H9 (cell line): Measurements from ENCODE around the gene KRTAP20-2. TPM values are rescaled to one million over a fixed set of nuclear protein-coding genes. Genes with fewer than 3 reads are reported as not detected.

Experiments
- DNase-seq: peaks from one replicate; pipeline ENCODE4 v3.0.0-alpha.2; 2017
- H2AFZ ChIP-seq: one replicate; pipeline ENCODE4 v1.6.1; 2013; ENCODE audit warnings: mild to moderate bottlenecking, low read length, control low read depth, moderate library complexity
- H2AK5ac ChIP-seq: 2 replicates; pipeline ENCODE4 v1.6.1; 2013; ENCODE audit warnings: low read length, control low read depth, mixed read lengths; ENCODE audit not compliant: insufficient read length
- H2BK120ac ChIP-seq: one replicate; pipeline ENCODE4 v1.6.1; 2013; ENCODE audit warnings: low read depth, mild to moderate bottlenecking, low read length, control low read depth, inconsistent platforms; ENCODE audit not compliant: poor library complexity, severe bottlenecking
- H2BK12ac ChIP-seq: 2 replicates; pipeline ENCODE4 v1.6.1; 2013; ENCODE audit warnings: low read length, control low read depth, mixed read lengths, low read depth; ENCODE audit not compliant: insufficient read length
- H2BK15ac ChIP-seq: 2 replicates; pipeline ENCODE4 v1.6.1; 2013; ENCODE audit warnings: low read depth, low read length, control low read depth
- H2BK20ac ChIP-seq: one replicate; pipeline ENCODE4 v1.6.1; 2013; ENCODE audit warnings: low read depth, mild to moderate bottlenecking, low read length, control low read depth, inconsistent platforms; ENCODE audit not compliant: poor library complexity, severe bottlenecking
- H2BK5ac ChIP-seq: 2 replicates; pipeline ENCODE4 v1.6.1; 2013; ENCODE audit warnings: low read length, control low read depth, mixed read lengths; ENCODE audit not compliant: insufficient read length
- H3K14ac ChIP-seq: 2 replicates; pipeline ENCODE4 v1.6.1; 2013; ENCODE audit warnings: low read length, control low read depth; ENCODE audit not compliant: insufficient read depth
- H3K18ac ChIP-seq: 2 replicates; pipeline ENCODE4 v1.6.1; 2013; ENCODE audit warnings: low read depth, mild to moderate bottlenecking, mixed read lengths, low read length, control low read depth; ENCODE audit not compliant: insufficient read length
- H3K23ac ChIP-seq: 2 replicates; pipeline ENCODE4 v1.6.1; 2013; ENCODE audit warnings: low read length, control low read depth, mixed read lengths, low read depth; ENCODE audit not compliant: insufficient read length
- H3K23me2 ChIP-seq: 2 replicates; pipeline ENCODE4 v1.6.1; 2013; ENCODE audit warnings: low read depth, mild to moderate bottlenecking, mixed read lengths, low read length, control low read depth; ENCODE audit not compliant: insufficient read length, poor library complexity, severe bottlenecking
- H3K27ac ChIP-seq: 2 replicates; pipeline ENCODE4 v1.5.1; 2013; ENCODE audit warnings: low read length, control low read depth, mixed read lengths, low read depth; ENCODE audit not compliant: insufficient read length
- H3K27me3 ChIP-seq: 2 replicates; pipeline ENCODE4 v1.6.1; 2013; ENCODE audit warnings: low read length, control low read depth, inconsistent platforms; ENCODE audit not compliant: insufficient read depth
- H3K4ac ChIP-seq: 2 replicates; pipeline ENCODE4 v1.6.1; 2013; ENCODE audit warnings: low read depth, mild to moderate bottlenecking, control low read depth, inconsistent platforms, low read length, moderate library complexity
- H3K4me1 ChIP-seq: 2 replicates; pipeline ENCODE4 v1.6.1; 2013; ENCODE audit warnings: low read length, control low read depth, inconsistent platforms; ENCODE audit not compliant: insufficient read depth
- H3K4me2 ChIP-seq: 2 replicates; pipeline ENCODE4 v1.6.1; 2013; ENCODE audit warnings: low read length, control low read depth, mixed read lengths; ENCODE audit not compliant: insufficient read length, insufficient read depth
- H3K56ac ChIP-seq: 2 replicates; pipeline ENCODE4 v1.6.1; 2013; ENCODE audit warnings: low read depth, mild to moderate bottlenecking, mixed read lengths, low read length, control low read depth; ENCODE audit not compliant: insufficient read length
- H3K79me1 ChIP-seq: 2 replicates; pipeline ENCODE4 v1.6.1; 2013; ENCODE audit warnings: low read depth, mild to moderate bottlenecking, moderate library complexity, low read length, control low read depth, inconsistent platforms; ENCODE audit not compliant: insufficient read depth, poor library complexity, severe bottlenecking
- H3K79me2 ChIP-seq: 2 replicates; pipeline ENCODE4 v1.6.1; 2013; ENCODE audit warnings: low read length, control low read depth, inconsistent platforms; ENCODE audit not compliant: insufficient read depth
- H3K9ac ChIP-seq: 2 replicates; pipeline ENCODE4 v1.6.1; 2013; ENCODE audit warnings: low read length, control low read depth, mixed read lengths; ENCODE audit not compliant: insufficient read length; ENCODE audit errors: extremely low read depth
- H3K9me3 ChIP-seq: one replicate; pipeline ENCODE4 v1.6.1; 2013; ENCODE audit warnings: low read depth, low read length, inconsistent platforms; ENCODE audit not compliant: control insufficient read depth
- H3T11ph ChIP-seq: one replicate; pipeline ENCODE4 v1.6.1; 2013; ENCODE audit warnings: mild to moderate bottlenecking, low read length, control low read depth, inconsistent platforms
- H4K20me1 ChIP-seq: one replicate; pipeline ENCODE4 v1.6.1; 2013; ENCODE audit not compliant: control insufficient read depth, insufficient read length, insufficient read depth
- H4K5ac ChIP-seq: 2 replicates; pipeline ENCODE4 v1.6.1; 2013; ENCODE audit warnings: low read depth, mild to moderate bottlenecking, mixed read lengths, low read length, control low read depth; ENCODE audit not compliant: insufficient read length
- H4K8ac ChIP-seq: replicated peaks from 2 replicates; pipeline ENCODE4 v1.6.1; 2013; ENCODE audit warnings: low read length, control low read depth, mixed read lengths, low read depth; ENCODE audit not compliant: insufficient read length
- H4K91ac ChIP-seq: 2 replicates; pipeline ENCODE4 v1.6.1; 2013; ENCODE audit warnings: low read depth, mild to moderate bottlenecking, moderate library complexity, mixed read lengths, low read length, control low read depth; ENCODE audit not compliant: insufficient read length
- H3K27ac Mint-ChIP-seq, 3 experiments: 2 replicates in 2 of 3; 3 replicates in 1 of 3; pipeline ENCODE4 v1.8.0; 2020 to 2021; ENCODE audit warnings: mixed read lengths in 3 of 3, mild to moderate bottlenecking in 1 of 3, moderate library complexity in 1 of 3
- H3K27me3 Mint-ChIP-seq: 2 replicates; pipeline ENCODE4 v1.8.0; 2021; ENCODE audit warnings: low read depth, mild to moderate bottlenecking, moderate library complexity, mixed read lengths
- H3K36me3 Mint-ChIP-seq, 3 experiments: 2 replicates in 2 of 3; 3 replicates in 1 of 3; pipeline ENCODE4 v1.8.0; 2020 to 2021; ENCODE audit warnings: low read depth in 3 of 3, mixed read lengths in 3 of 3; ENCODE audit not compliant: insufficient read depth in 1 of 3
- H3K4me1 Mint-ChIP-seq, 2 experiments: 2 replicates each; pipeline ENCODE4 v1.8.0; 2020; ENCODE audit warnings: mixed read lengths in 2 of 2
- H3K4me3 Mint-ChIP-seq, 2 experiments: 2 replicates in 1 of 2; 3 replicates in 1 of 2; pipeline ENCODE4 v1.8.0; 2020 to 2021; ENCODE audit warnings: mild to moderate bottlenecking in 2 of 2, mixed read lengths in 2 of 2, moderate library complexity in 1 of 2
- H3K9me3 Mint-ChIP-seq, 2 experiments: 2 replicates in 1 of 2; 3 replicates in 1 of 2; pipeline ENCODE4 v1.8.0; 2020; ENCODE audit warnings: mild to moderate bottlenecking in 2 of 2, mixed read lengths in 2 of 2, moderate library complexity in 1 of 2
- WGBS: extraction: QIAGEN DNeasy Blood & Tissue Kit; methylation state at CpG from one replicate; pipeline ENCODE4 v1.1.7; 2013; ENCODE audit warnings: missing lambda C conversion rate, low lambda C conversion rate, mixed read lengths; ENCODE audit not compliant: insufficient read length; ENCODE audit errors: extremely low coverage; 5-methylcytosine and 5-hydroxymethylcytosine counted together
- total RNA-seq: library from RNA; stranded (reverse); gene quantifications from 2 replicates; pipeline ENCODE4 v1.2.1, GENCODE V29; 2021
- TF ChIP-seq, protein P1 (sequence below): fragments of 200-600 bp; sonication (generic); conservative IDR thresholded peaks from 3 replicates; pipeline ENCODE4 v1.8.0; 2021; ENCODE audit warnings: antibody characterized with exemption, mild to moderate bottlenecking

Gene KRTAP20-2
- total RNA-seq, 1 experiment from 2014 or later, result not detected

DNA sequence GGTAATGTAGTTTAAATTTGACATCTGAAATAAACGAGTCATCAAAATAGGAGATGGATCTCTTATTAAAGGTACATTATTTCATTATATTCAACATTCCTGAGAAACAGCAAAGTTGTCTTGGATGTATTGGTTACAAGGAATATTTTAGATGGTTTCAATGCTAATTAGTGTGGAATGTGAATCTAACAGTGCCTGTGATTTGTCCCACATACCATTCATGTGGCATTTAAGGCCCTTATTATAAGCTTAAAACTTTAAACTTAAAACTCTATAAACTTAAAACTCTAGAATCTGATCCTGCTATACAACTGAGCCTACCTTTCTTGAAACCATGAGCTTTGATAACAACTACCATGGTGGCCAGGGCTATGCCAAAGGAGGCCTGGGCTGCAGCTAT is 34.2 kb upstream of the KRTAP20-2 start, which contains the start of gene KRTAP22-1:
TSS of gene KRTAP22-1 (plus strand) at position 301 of the 400 bp plus-strand sequence.
- no peaks in the 10 kb centered on the region for H3K9me3 ChIP-seq
- no peak within 1 kb of the TSS for H2BK5ac ChIP-seq
- H3K4ac ChIP-seq, result no peak within 1 kb of the TSS
- H4K91ac ChIP-seq, result no peak within 1 kb of the TSS
- H2AK5ac ChIP-seq, result no peak within 1 kb of the TSS
- Mint-ChIP-seq H3K27me3 (no peaks in the 10 kb centered on the region), H3K36me3 (peaks cover 0 to 18% (median 0%) of the 10 kb centered on the region in 3 experiments; a peak in 2 of 7 replicates), H3K27ac (no peak within 1 kb of the TSS; a peak in 1 of 7 replicates), H3K4me3 (no peak within 1 kb of the TSS), H3K4me1 (no peaks in the 10 kb centered on the region), H3K9me3 (peaks cover 0 to 25% of the 10 kb centered on the region in 2 experiments; a peak in 2 of 5 replicates)
- H2BK120ac ChIP-seq, result no peak within 1 kb of the TSS
- H3K79me1 ChIP-seq, result no peaks in the 10 kb centered on the region
- no peaks in the 10 kb centered on the region for H4K20me1 ChIP-seq
- H3K56ac ChIP-seq, result no peak within 1 kb of the TSS
- H3K18ac ChIP-seq, result no peak within 1 kb of the TSS
- H2BK20ac ChIP-seq, result no peak within 1 kb of the TSS
- H2AFZ ChIP-seq, result no peak within 1 kb of the TSS
- no peak within 1 kb of the TSS for H3K27ac ChIP-seq
- no peaks in the 10 kb centered on the region for H3K27me3 ChIP-seq
- H3K4me2 ChIP-seq, result no peak within 1 kb of the TSS
- no peak within 1 kb of the TSS for H4K5ac ChIP-seq
- H3T11ph ChIP-seq, result no peak within 1 kb of the TSS
- WGBS, result no CpG with 5 or more reads among the region's 1 CpG
- H3K14ac ChIP-seq, result no peak within 1 kb of the TSS
- H2BK15ac ChIP-seq, result no peak within 1 kb of the TSS
- TF ChIP-seq, protein P1, sequence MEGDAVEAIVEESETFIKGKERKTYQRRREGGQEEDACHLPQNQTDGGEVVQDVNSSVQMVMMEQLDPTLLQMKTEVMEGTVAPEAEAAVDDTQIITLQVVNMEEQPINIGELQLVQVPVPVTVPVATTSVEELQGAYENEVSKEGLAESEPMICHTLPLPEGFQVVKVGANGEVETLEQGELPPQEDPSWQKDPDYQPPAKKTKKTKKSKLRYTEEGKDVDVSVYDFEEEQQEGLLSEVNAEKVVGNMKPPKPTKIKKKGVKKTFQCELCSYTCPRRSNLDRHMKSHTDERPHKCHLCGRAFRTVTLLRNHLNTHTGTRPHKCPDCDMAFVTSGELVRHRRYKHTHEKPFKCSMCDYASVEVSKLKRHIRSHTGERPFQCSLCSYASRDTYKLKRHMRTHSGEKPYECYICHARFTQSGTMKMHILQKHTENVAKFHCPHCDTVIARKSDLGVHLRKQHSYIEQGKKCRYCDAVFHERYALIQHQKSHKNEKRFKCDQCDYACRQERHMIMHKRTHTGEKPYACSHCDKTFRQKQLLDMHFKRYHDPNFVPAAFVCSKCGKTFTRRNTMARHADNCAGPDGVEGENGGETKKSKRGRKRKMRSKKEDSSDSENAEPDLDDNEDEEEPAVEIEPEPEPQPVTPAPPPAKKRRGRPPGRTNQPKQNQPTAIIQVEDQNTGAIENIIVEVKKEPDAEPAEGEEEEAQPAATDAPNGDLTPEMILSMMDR, result no peak
- no peak within 1 kb of the TSS for H3K9ac ChIP-seq
- DNase-seq, result no peak
- H3K23me2 ChIP-seq, result no peaks in the 10 kb centered on the region
- no peak within 1 kb of the TSS for H4K8ac ChIP-seq
- H3K4me1 ChIP-seq, result no peaks in the 10 kb centered on the region
- no peak within 1 kb of the TSS for H2BK12ac ChIP-seq
- H3K79me2 ChIP-seq, result no peaks in the 10 kb centered on the region
- no peak within 1 kb of the TSS for H3K23ac ChIP-seq
